B cell (primary cell): Measurements from ENCODE around the gene MRPL22.

Source experiments
- EZH2 ChIP-seq: IDR thresholded peaks from 2 replicates; pipeline ENCODE4 v1.6.1; 2012; ENCODE audit warnings: borderline replicate concordance, low read depth, mild to moderate bottlenecking, moderate library complexity, low read length; ENCODE audit not compliant: insufficient read depth, poor library complexity, severe bottlenecking
- TF ChIP-seq, protein P1 (sequence below): fragments of 200-600 bp; IDR thresholded peaks from one replicate; pipeline ENCODE4 v1.8.0; 2022; ENCODE audit warnings: antibody characterized with exemption, mild to moderate bottlenecking

DNA sequence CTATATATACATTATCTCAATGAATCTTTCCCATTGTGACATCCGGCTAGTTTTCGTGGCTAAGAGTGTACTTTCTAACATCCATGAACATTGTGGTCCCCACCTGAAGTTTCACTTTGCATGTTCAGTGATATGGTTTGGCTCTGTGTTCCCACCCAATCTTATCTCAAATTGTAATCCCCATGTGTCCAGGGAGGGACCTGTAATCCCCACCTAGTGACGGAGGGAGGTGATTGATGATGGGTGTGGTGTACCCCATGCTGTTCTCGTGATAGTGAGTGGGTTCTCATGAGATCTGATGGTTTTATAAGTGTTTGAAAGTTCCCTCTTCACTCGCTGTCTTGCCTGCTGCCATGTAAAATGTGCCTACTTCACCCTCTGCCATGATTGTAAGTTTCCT, 28.1 kb downstream of the MRPL22 start:
- TF ChIP-seq EZH2 = no peak
- TF ChIP-seq, protein P1, sequence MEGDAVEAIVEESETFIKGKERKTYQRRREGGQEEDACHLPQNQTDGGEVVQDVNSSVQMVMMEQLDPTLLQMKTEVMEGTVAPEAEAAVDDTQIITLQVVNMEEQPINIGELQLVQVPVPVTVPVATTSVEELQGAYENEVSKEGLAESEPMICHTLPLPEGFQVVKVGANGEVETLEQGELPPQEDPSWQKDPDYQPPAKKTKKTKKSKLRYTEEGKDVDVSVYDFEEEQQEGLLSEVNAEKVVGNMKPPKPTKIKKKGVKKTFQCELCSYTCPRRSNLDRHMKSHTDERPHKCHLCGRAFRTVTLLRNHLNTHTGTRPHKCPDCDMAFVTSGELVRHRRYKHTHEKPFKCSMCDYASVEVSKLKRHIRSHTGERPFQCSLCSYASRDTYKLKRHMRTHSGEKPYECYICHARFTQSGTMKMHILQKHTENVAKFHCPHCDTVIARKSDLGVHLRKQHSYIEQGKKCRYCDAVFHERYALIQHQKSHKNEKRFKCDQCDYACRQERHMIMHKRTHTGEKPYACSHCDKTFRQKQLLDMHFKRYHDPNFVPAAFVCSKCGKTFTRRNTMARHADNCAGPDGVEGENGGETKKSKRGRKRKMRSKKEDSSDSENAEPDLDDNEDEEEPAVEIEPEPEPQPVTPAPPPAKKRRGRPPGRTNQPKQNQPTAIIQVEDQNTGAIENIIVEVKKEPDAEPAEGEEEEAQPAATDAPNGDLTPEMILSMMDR = no peak
